Hepatocyte (in vitro differentiated cells): Measurements from ENCODE around the gene ABLIM2.

Experiments
- CTCF ChIP-seq: fragments of 200-600 bp; sonication (generic); IDR thresholded peaks from 2 replicates; pipeline ENCODE4 v1.5.1; 2016; ENCODE audit warnings: antibody characterized with exemption, mild to moderate bottlenecking; ENCODE audit not compliant: poor library complexity
- EZH2 ChIP-seq: fragments of 200-600 bp; sonication (generic); IDR thresholded peaks from 2 replicates; pipeline ENCODE4 v1.6.1; 2016; ENCODE audit warnings: antibody characterized with exemption, mild to moderate bottlenecking, borderline replicate concordance

- no peak for TF ChIP-seq CTCF
- no peak for TF ChIP-seq EZH2
These were observed 179.5 kb downstream of the ABLIM2 start for GRCh38 chr4:7978907-7979651.
